Measurements from ENCODE around the gene STK40.

DNA sequence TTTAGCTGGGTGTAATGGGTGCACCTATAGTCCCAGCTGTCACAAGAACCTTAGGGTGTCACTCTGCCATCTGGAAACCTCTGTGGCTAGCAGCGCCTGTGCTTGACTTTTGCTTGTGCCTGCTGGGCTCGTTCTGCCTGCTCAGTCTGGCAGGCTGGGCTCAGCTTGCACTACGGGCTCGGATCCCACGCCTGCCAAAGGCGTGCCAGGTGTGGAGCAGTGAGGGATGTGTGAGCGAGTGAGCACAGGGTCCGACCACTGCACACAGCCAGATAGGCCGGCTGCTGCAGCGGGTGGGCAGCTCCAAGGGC lies 14.7 kb upstream of the STK40 start:
- TF ChIP-seq EZH2 (IDR thresholded peaks at IDR 0.05; ENCODE audit: low read length, unreplicated experiment) (no peak), CTCF (conservative IDR thresholded peaks at IDR 0.05; ENCODE audit: low read depth, low read length) (no peak)

Measured in PC-3 (cell line).